ENCODE results near the gene IVNS1ABP. TPM values are rescaled to one million over a fixed set of nuclear protein-coding genes. Genes with fewer than 3 reads are reported as not detected.

Gene IVNS1ABP
- total and polyA plus RNA-seq, 2 of the 13 experiments (the other 11 are each of a cell fraction or from before 2014, with no cell fraction given), result 49.1 to 51.7 TPM

GRCh38 chr1:185281245-185281644 lies 35.8 kb downstream of the IVNS1ABP start (continued):
- peak; percentile 53; the same call in 1 of the 2 replicates for TF ChIP-seq IKZF5 (CRISPR knock-in tag; IDR thresholded peaks at IDR 0.05)
- TF ChIP-seq PAXIP1 (CRISPR knock-in tag; conservative IDR thresholded peaks at IDR 0.05), result peak; percentile 62
- 0 out of 2 replicates have a peak, but pooled peaks have one; percentile 18 for TF ChIP-seq IRF2 (CRISPR knock-in tag; IDR thresholded peaks at IDR 0.05)
- TF ChIP-seq MED1 (CRISPR knock-in tag; IDR thresholded peaks at IDR 0.05), result peak; percentile 65
- no peak for TF ChIP-seq SOX13 (IDR thresholded peaks at IDR 0.05)
- TF ChIP-seq SOX13 (CRISPR knock-in tag; conservative IDR thresholded peaks at IDR 0.05 in 1 of 2, IDR thresholded peaks at IDR 0.05 in 1 of 2), result peak in 1 of 2 experiments; percentile 52; a peak in 1 of 4 replicates
- TF ChIP-seq MIXL1 (CRISPR knock-in tag; IDR thresholded peaks at IDR 0.05), result 0 out of 2 replicates have a peak, but pooled peaks have one; percentile 59
- TF ChIP-seq ELF4 (CRISPR knock-in tag; IDR thresholded peaks at IDR 0.05; ENCODE audit: borderline replicate concordance), result no peak
- no peak for TF ChIP-seq PRDM10 (CRISPR knock-in tag; IDR thresholded peaks at IDR 0.05; ENCODE audit: low read depth)
- peak; percentile 45 for TF ChIP-seq TEAD3 (CRISPR knock-in tag; optimal IDR thresholded peaks at IDR 0.05; ENCODE audit: borderline replicate concordance)
- no peak for TF ChIP-seq TEAD2 (CRISPR knock-in tag; IDR thresholded peaks at IDR 0.05)
- peak; percentile 70; the same call in 1 of the 2 replicates for TF ChIP-seq SOX5 (CRISPR knock-in tag; IDR thresholded peaks at IDR 0.05; ENCODE audit: borderline replicate concordance)
- TF ChIP-seq ZNF331 (CRISPR knock-in tag; IDR thresholded peaks at IDR 0.05), result peak; percentile 33; the same call in 1 of the 2 replicates

Data from HepG2 (cell line).